GM12878 (cell line): ENCODE data around the gene LSMEM2. TPM values are rescaled to one million over a fixed set of nuclear protein-coding genes. Genes with fewer than 3 reads are reported as not detected.

Experiments
- ATAC-seq: fragments of 200-7000 bp; cut with Tn5 transposase; 3 replicates; pipeline ENCODE4 v1.9.1; 2020; ENCODE audit warnings: mild to moderate bottlenecking, moderate library complexity
- BruUV-seq: library from RNA; stranded (reverse); fragments of 400-500 nt; replicated peaks from 2 replicates; lab custom pipeline; 2021; lab: Mats Ljungman, UMichigan
- CTCF ChIA-PET: fragments of 300-600 bp; sonication (Branson Sonifier 250); formaldehyde crosslinking; extraction: SDS; loops from one replicate; lab custom pipeline; 2021; ENCODE audit warnings: inconsistent platforms; lab: Yijun Ruan, JAX
- POLR2A ChIA-PET: fragments of 350-600 bp; formaldehyde crosslinking; extraction: SDS; loops from one replicate; lab custom pipeline; 2021; ENCODE audit warnings: inconsistent platforms; lab: Charles Lee
- RAD21 ChIA-PET: fragments of 300-600 bp; sonication (Branson Sonifier 250); formaldehyde crosslinking; loops from one replicate; lab custom pipeline; 2023; ENCODE audit warnings: antibody characterized with exemption; ENCODE audit not compliant: unreplicated experiment; lab: Charles Lee
- SMC1A ChIA-PET: fragments of 300-600 bp; sonication (Branson Sonifier 250); formaldehyde crosslinking; loops from one replicate; lab custom pipeline; 2023; ENCODE audit not compliant: unreplicated experiment, uncharacterized antibody; lab: Charles Lee
- DNase-seq: peaks from one replicate; pipeline ENCODE4 v3.0.0-alpha.2; 2011; ENCODE audit warnings: low read depth, low spot score
- FAIRE-seq: peaks from 3 replicates; lab custom pipeline; 2011; peaks lifted over from hg19 to GRCh38; lab: Jason Lieb, UNC
- H2AFZ ChIP-seq: 2 replicates; pipeline ENCODE4 v1.6.0; 2011; ENCODE audit warnings: low read depth, low read length, control low read depth; ENCODE audit not compliant: control insufficient read depth
- H3K27ac ChIP-seq: 2 replicates; pipeline ENCODE4 v1.5.1; 2011; ENCODE audit warnings: control low read depth; ENCODE audit not compliant: control insufficient read depth, insufficient read depth
- H3K27me3 ChIP-seq, 2 experiments: replicated peaks in 1 of 2; 2 replicates each; pipeline versions ENCODE4 v1.6.0 to v1.6.1; 2011; ENCODE audit warnings: low read length in 1 of 2; ENCODE audit not compliant: control insufficient read depth in 2 of 2, insufficient read depth in 2 of 2
- H3K36me3 ChIP-seq, 2 experiments: 2 replicates each; pipeline ENCODE4 v1.5.1; 2011; ENCODE audit warnings: low read length in 1 of 2; ENCODE audit not compliant: control insufficient read depth in 2 of 2, insufficient read depth in 2 of 2
- H3K4me1 ChIP-seq: 2 replicates; pipeline ENCODE4 v1.6.1; 2011; ENCODE audit warnings: mild to moderate bottlenecking, low read length, moderate library complexity, mixed read lengths; ENCODE audit not compliant: control insufficient read depth, insufficient read depth
- H3K4me2 ChIP-seq: 2 replicates; pipeline ENCODE4 v1.6.0; 2011; ENCODE audit warnings: control low read depth; ENCODE audit not compliant: control insufficient read depth, insufficient read depth
- H3K4me3 ChIP-seq: fragments of 200-600 bp; sonication (generic); 2 replicates; pipeline ENCODE4 v1.5.1; 2016
- H3K79me2 ChIP-seq: 2 replicates; pipeline ENCODE4 v1.6.0; 2011; ENCODE audit warnings: low read length; ENCODE audit not compliant: control insufficient read depth, insufficient read depth
- H3K9ac ChIP-seq: 2 replicates; pipeline ENCODE4 v1.8.0; 2011; ENCODE audit warnings: low read length, control low read depth, mixed read lengths; ENCODE audit not compliant: control insufficient read depth, insufficient read depth
- H3K9me3 ChIP-seq: replicated peaks from 3 replicates; pipeline ENCODE4 v1.5.1; 2011; ENCODE audit warnings: mild to moderate bottlenecking, low read length; ENCODE audit not compliant: control insufficient read depth, insufficient read depth
- H4K20me1 ChIP-seq: 2 replicates; pipeline ENCODE4 v1.6.0; 2011; ENCODE audit not compliant: control insufficient read depth, insufficient read depth
- ASH2L ChIP-seq: fragments of 300-600, 200-600 bp; sonication (generic); IDR thresholded peaks from 2 replicates; pipeline ENCODE4 v1.6.1; 2017; ENCODE audit warnings: low read depth, mild to moderate bottlenecking, borderline replicate concordance
- BCL11A ChIP-seq: IDR thresholded peaks from 2 replicates; pipeline ENCODE4 v1.6.1; 2011; ENCODE audit warnings: low read depth, low read length
- CEBPB ChIP-seq, 2 experiments: fragments of 150-350 bp in 1 of 2; IDR thresholded peaks; 2 replicates each; pipeline ENCODE4 v1.6.1; 2012 to 2014; ENCODE audit warnings: low read depth in 2 of 2, low read length in 2 of 2, borderline replicate concordance in 1 of 2, inconsistent platforms in 1 of 2
- CHD4 ChIP-seq: fragments of 200-600 bp; sonication (generic); IDR thresholded peaks from 2 replicates; pipeline ENCODE4 v1.6.1; 2016; ENCODE audit warnings: mild to moderate bottlenecking
- DPF2 ChIP-seq: fragments of 450-650 bp; IDR thresholded peaks from 2 replicates; pipeline ENCODE4 v1.6.1; 2017; ENCODE audit warnings: mild to moderate bottlenecking
- EGR1 ChIP-seq, 2 experiments: IDR thresholded peaks; 1 replicate in 1 of 2; 2 replicates in 1 of 2; pipeline ENCODE4 v1.6.1; 2011 to 2012; ENCODE audit warnings: low read depth in 2 of 2, low read length in 2 of 2, borderline replicate concordance in 1 of 2, mild to moderate bottlenecking in 1 of 2, moderate library complexity in 1 of 2
- FOXM1 ChIP-seq: IDR thresholded peaks from 2 replicates; pipeline ENCODE4 v1.6.1; 2012; ENCODE audit warnings: low read depth, mild to moderate bottlenecking, inconsistent platforms, low read length, moderate library complexity
- HDAC6 ChIP-seq: fragments of 200-600 bp; sonication (generic); IDR thresholded peaks from one replicate; pipeline ENCODE4 v1.8.0; 2017; ENCODE audit warnings: antibody characterized with exemption; ENCODE audit not compliant: unreplicated experiment
- MEF2B ChIP-seq: fragments of 450-650 bp; IDR thresholded peaks from 2 replicates; pipeline ENCODE4 v1.6.1; 2018; ENCODE audit warnings: mild to moderate bottlenecking, moderate library complexity; ENCODE audit not compliant: partially characterized antibody, poor library complexity, severe bottlenecking
- NRF1 ChIP-seq: conservative IDR thresholded peaks from 2 replicates; pipeline ENCODE4 v1.6.1; 2011; ENCODE audit warnings: mild to moderate bottlenecking, low read depth, low read length, improper control_type of control experiment
- POLR2AphosphoS5 ChIP-seq: IDR thresholded peaks from 2 replicates; pipeline ENCODE4 v1.6.1; 2011; ENCODE audit warnings: mild to moderate bottlenecking, low read length, inconsistent platforms
- POU2F2 ChIP-seq: IDR thresholded peaks from 3 replicates; pipeline ENCODE4 v1.6.1; 2011; ENCODE audit warnings: low read depth, mild to moderate bottlenecking, low read length, borderline replicate concordance
- RELA ChIP-seq: fragments of 450-650 bp; IDR thresholded peaks from 2 replicates; pipeline ENCODE4 v1.8.0; 2014; ENCODE audit warnings: borderline replicate concordance; ENCODE audit not compliant: partially characterized antibody
- SMAD5 ChIP-seq: IDR thresholded peaks from 2 replicates; pipeline ENCODE4 v1.6.1; 2016; ENCODE audit warnings: antibody characterized with exemption, low read depth
- SPI1 ChIP-seq: IDR thresholded peaks from 2 replicates; pipeline ENCODE4 v1.6.1; 2011; ENCODE audit warnings: low read depth, mild to moderate bottlenecking, low read length, moderate library complexity, borderline replicate concordance; ENCODE audit not compliant: insufficient read depth
- SREBF1 ChIP-seq: IDR thresholded peaks from 2 replicates; pipeline ENCODE4 v1.6.1; 2012; ENCODE audit warnings: mild to moderate bottlenecking, low read length
- ZSCAN29 ChIP-seq: fragments of 450-650 bp; IDR thresholded peaks from 2 replicates; pipeline ENCODE4 v1.6.1; 2017; ENCODE audit warnings: mild to moderate bottlenecking, moderate library complexity
- WGBS: methylation state at CpG from one replicate; pipeline ENCODE4 v1.1.6; 2016; ENCODE audit warnings: low lambda C conversion rate; ENCODE audit not compliant: insufficient replicate concordance, insufficient coverage; ENCODE audit errors: missing lambda C conversion rate; 5-methylcytosine and 5-hydroxymethylcytosine counted together
- in situ Hi-C: fragments of 300-500 bp; cut with MboI; formaldehyde crosslinking; loops from 9 replicates; pipeline ENCODE4 v1.14.3; 2018; ENCODE audit warnings: mixed read lengths
- intact Hi-C: fragments of 100-400 bp; cut with micrococcal nuclease; formaldehyde crosslinking; loops from one replicate; pipeline ENCODE4 v1.14.2; 2022; ENCODE audit not compliant: unreplicated experiment
- polyA plus RNA-seq, 11 experiments: library from polyadenylated mRNA; depleted of rRNA in 4 of 11; unstranded in 6 of 11; stranded (reverse) in 5 of 11; fragments of >200 nt; fragmentation: Nextera tagmentation in 4 of 11; fragmentation: Illumina TruSeq in 1 of 11; extraction: Ambion mirVana in 4 of 11; extraction: Trizol in 1 of 11; gene quantifications; 1 replicate in 1 of 11; 2 replicates in 10 of 11; pipeline versions ENCODE4 v1.2.1 to v1.2.3, GENCODE V29; 2011 to 2016; ENCODE audit warnings: inconsistent platforms in 2 of 11, missing spikeins in 2 of 11, low read depth in 1 of 11
- total RNA-seq, 4 experiments: library from RNA; depleted of rRNA in 3 of 4; stranded (reverse); fragments of >200 nt in 3 of 4; fragmentation: Illumina TruSeq in 1 of 4; extraction: Trizol in 1 of 4; gene quantifications; 2 replicates each; pipeline versions ENCODE4 v1.2.1 to v1.2.3, GENCODE V29; 2013 to 2021
- TF ChIP-seq, protein P1 (sequence below): IDR thresholded peaks from 2 replicates; pipeline ENCODE4 v1.6.1; 2011; ENCODE audit warnings: low read depth, mild to moderate bottlenecking, low read length, moderate library complexity, borderline replicate concordance; ENCODE audit errors: extremely low read depth
- TF ChIP-seq, protein P2 (sequence below): fragments of 450-650 bp; IDR thresholded peaks from 2 replicates; pipeline ENCODE4 v1.6.1; 2017; ENCODE audit warnings: low read depth, mild to moderate bottlenecking, moderate library complexity
- TF ChIP-seq, protein P3 (sequence below): IDR thresholded peaks from 2 replicates; pipeline ENCODE4 v1.6.1; 2012; ENCODE audit warnings: low read depth, low read length, improper control_type of control experiment

Gene LSMEM2
- total and polyA plus RNA-seq, 10 of the 15 experiments (the other 5 are each of a cell fraction or from before 2014, with no cell fraction given): 0.17 TPM; not detected in 9

DNA sequence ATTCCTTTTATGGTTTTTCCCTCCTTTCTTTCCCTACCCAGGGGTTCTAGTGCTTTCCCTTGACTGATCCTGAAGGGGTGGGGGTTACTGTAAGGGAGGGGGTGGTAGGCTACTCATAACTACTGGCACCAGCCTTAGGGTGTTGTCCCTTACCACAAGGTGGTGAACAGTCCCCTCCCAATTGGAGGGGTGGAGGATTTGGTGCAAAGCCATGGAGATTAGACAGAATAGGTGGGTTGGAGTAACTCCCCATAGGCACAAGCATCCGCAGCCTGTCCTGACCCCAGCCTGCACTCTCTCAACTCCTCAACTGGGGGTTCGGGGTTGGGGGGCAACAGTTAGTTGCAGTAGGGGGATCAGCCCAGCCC, 46.2 kb downstream of the LSMEM2 start:
- POLR2A ChIA-PET: interaction anchor here (1.0 kb wide), 1 partner anchor 12 kb away, joined by 3 read pairs; no protein-coding TSS in a partner anchor
- FAIRE-seq: no peak
- no TSS peak for BruUV-seq

More for the DNA sequence above, 46.2 kb downstream of the LSMEM2 start:
- Histone ChIP-seq H3K36me3 (peaks cover 7% of the 10 kb centered on the region in 2 experiments), H3K9me3 (no peaks in the 10 kb centered on the region), H3K4me2 (no peak overlapping the region), H3K4me1 (peaks cover 15% of the 10 kb centered on the region), H3K27ac (no peak overlapping the region), H4K20me1 (no peaks in the 10 kb centered on the region), H3K4me3 (no peak overlapping the region), H3K9ac (no peak overlapping the region), H2AFZ (no peak overlapping the region), H3K79me2 (peaks cover 19% of the 10 kb centered on the region), H3K27me3 (no peaks in the 10 kb centered on the region)
- RAD21 ChIA-PET: interaction anchor here (1.5 to 2.3 kb wide), 3 partner anchors 12 to 47 kb away, joined by 3 to 6 read pairs (median 5); partner anchors contain the start of genes IFRD2 and LSMEM2
- intact Hi-C loops: no loop called here
- in situ Hi-C loops: no loop called here
- WGBS: 49% methylated on average over 2 of the region's 2 CpGs
- ATAC-seq: no peak
- SMC1A ChIA-PET: no interaction called here
- CTCF ChIA-PET: interaction anchor here (0.5 to 5.1 kb wide), 10 partner anchors 9 to 131 kb away, joined by 3 to 72 read pairs (median 7); partner anchors contain the start of genes HYAL1, HYAL3, IFRD2 and LSMEM2
- TF ChIP-seq POLR2AphosphoS5 (no peak), DPF2 (no peak), RELA (no peak), NRF1 (no peak), HDAC6 (no peak), ASH2L (no peak), SMAD5 (no peak), SREBF1 (no peak), EGR1 (IDR thresholded peaks at IDR 0.05; ENCODE audit: borderline replicate concordance in 1 of 2, low read depth in 2 of 2, low read length in 2 of 2) (no peak), POU2F2 (no peak), CEBPB (IDR thresholded peaks at IDR 0.05; ENCODE audit: borderline replicate concordance in 1 of 2, low read depth in 2 of 2, low read length in 2 of 2) (no peak), SPI1 (no peak), MEF2B (no peak), BCL11A (no peak), CHD4 (no peak), ZSCAN29 (no peak), FOXM1 (no peak)
- TF ChIP-seq, protein P1, sequence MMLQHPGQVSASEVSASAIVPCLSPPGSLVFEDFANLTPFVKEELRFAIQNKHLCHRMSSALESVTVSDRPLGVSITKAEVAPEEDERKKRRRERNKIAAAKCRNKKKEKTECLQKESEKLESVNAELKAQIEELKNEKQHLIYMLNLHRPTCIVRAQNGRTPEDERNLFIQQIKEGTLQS: no peak
- TF ChIP-seq, protein P2, sequence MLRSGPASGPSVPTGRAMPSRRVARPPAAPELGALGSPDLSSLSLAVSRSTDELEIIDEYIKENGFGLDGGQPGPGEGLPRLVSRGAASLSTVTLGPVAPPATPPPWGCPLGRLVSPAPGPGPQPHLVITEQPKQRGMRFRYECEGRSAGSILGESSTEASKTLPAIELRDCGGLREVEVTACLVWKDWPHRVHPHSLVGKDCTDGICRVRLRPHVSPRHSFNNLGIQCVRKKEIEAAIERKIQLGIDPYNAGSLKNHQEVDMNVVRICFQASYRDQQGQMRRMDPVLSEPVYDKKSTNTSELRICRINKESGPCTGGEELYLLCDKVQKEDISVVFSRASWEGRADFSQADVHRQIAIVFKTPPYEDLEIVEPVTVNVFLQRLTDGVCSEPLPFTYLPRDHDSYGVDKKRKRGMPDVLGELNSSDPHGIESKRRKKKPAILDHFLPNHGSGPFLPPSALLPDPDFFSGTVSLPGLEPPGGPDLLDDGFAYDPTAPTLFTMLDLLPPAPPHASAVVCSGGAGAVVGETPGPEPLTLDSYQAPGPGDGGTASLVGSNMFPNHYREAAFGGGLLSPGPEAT: no peak
- TF ChIP-seq, protein P3, sequence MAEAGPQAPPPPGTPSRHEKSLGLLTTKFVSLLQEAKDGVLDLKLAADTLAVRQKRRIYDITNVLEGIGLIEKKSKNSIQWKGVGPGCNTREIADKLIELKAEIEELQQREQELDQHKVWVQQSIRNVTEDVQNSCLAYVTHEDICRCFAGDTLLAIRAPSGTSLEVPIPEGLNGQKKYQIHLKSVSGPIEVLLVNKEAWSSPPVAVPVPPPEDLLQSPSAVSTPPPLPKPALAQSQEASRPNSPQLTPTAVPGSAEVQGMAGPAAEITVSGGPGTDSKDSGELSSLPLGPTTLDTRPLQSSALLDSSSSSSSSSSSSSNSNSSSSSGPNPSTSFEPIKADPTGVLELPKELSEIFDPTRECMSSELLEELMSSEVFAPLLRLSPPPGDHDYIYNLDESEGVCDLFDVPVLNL: no peak
- no peak for DNase-seq
